Activated CD8-positive, alpha-beta T cell treated with anti-CD3 and anti-CD28 coated beads, Interleukin-2, amount 10 ng/mL, durations not matched to agents 7 days and 5 days (primary cell): ENCODE measurements around the gene PAXIP1. TPM values are rescaled to one million over a fixed set of nuclear protein-coding genes. Genes with fewer than 3 reads are reported as not detected.

Experiments used
- ATAC-seq: fragments of 150-1000 bp; cut with Tn5 transposase; one replicate; pipeline ENCODE4 v1.10.0; 2021; ENCODE audit warnings: moderate library complexity
- CTCF ChIA-PET: fragments of 350-600 bp; sonication (Branson Sonifier 250); formaldehyde crosslinking; loops from one replicate; lab custom pipeline; 2021; ENCODE audit warnings: antibody characterized with exemption; lab: Charles Lee
- POLR2A ChIA-PET: fragments of 350-600 bp; sonication (Branson Sonifier 250); formaldehyde crosslinking; loops from one replicate; lab custom pipeline; 2021; ENCODE audit warnings: antibody characterized with exemption; lab: Charles Lee
- DNase-seq: peaks from one replicate; pipeline ENCODE4 v3.0.0-alpha.2; 2020
- H3K27ac Mint-ChIP-seq: one replicate; pipeline ENCODE4 v1.8.0; 2021; ENCODE audit warnings: mild to moderate bottlenecking, mixed read lengths
- H3K27me3 Mint-ChIP-seq: one replicate; pipeline ENCODE4 v1.8.0; 2021; ENCODE audit warnings: low read depth, mixed read lengths
- H3K36me3 Mint-ChIP-seq: one replicate; pipeline ENCODE4 v1.8.0; 2021; ENCODE audit warnings: low read depth, mixed read lengths
- H3K4me1 Mint-ChIP-seq: one replicate; pipeline ENCODE4 v1.8.0; 2021; ENCODE audit warnings: low read depth, mixed read lengths
- H3K4me3 Mint-ChIP-seq: one replicate; pipeline ENCODE4 v1.8.0; 2021; ENCODE audit warnings: mild to moderate bottlenecking, mixed read lengths
- H3K9me3 Mint-ChIP-seq: one replicate; pipeline ENCODE4 v1.8.0; 2022; ENCODE audit warnings: mixed read lengths; ENCODE audit not compliant: insufficient read depth
- total RNA-seq, 2 experiments: library from RNA; stranded (reverse); gene quantifications; one replicate each; pipeline ENCODE4 v1.2.3, GENCODE V29; 2021

Gene PAXIP1
- total RNA-seq, 2 experiments from 2014 or later, result 33.2 to 34.5 TPM

DNA sequence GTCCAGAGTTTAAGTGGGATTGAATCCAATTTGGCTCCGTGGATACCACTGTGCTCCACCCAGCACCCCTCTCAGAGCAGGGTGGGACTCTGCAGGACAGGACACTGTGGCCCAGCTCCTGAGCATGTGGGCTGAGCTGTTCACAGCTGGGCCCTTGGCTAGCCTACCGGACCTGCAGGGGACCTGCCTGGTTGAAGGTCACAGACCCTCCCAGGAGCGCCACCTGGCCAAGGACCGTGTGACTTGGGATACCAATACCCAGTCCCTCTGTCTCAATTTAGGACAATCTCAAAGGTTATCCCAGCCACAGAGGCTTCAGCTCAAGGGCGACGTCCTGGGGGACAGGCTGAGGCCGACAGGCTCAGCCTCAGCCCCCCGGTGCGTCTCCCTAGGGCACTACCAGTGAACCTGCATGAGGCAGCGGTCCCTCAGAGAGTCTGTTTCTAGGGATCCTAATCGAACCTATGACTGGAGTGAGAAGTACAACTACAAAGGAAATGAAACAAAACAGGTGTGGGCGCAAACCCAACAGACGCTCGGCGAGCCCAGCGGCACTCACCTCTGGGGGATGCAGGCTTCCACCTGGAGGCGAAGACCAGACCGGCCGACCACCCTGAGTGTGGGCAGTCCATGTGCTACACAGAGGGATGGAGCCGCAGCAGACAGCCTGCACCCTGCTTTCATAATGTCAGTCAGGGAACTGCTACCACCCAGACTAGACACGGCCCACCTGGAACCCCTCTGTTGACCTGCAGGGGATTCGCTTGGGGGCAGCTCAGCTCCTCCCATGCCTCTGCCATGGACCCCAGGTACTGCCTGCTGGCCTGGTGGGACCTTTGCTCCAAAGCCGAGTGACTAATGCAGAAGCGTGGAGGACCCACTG is 103.7 kb downstream of the PAXIP1 start:
- DNase-seq (no peak), ATAC-seq (no peak)
- Mint-ChIP-seq H3K27ac (no peak overlapping the region), H3K9me3 (no peaks in the 10 kb centered on the region), H3K4me1 (no peaks in the 10 kb centered on the region), H3K27me3 (no peaks in the 10 kb centered on the region), H3K36me3 (no peaks in the 10 kb centered on the region), H3K4me3 (no peak overlapping the region)
- CTCF ChIA-PET, result no interaction called here
- POLR2A ChIA-PET, result no interaction called here

DNA sequence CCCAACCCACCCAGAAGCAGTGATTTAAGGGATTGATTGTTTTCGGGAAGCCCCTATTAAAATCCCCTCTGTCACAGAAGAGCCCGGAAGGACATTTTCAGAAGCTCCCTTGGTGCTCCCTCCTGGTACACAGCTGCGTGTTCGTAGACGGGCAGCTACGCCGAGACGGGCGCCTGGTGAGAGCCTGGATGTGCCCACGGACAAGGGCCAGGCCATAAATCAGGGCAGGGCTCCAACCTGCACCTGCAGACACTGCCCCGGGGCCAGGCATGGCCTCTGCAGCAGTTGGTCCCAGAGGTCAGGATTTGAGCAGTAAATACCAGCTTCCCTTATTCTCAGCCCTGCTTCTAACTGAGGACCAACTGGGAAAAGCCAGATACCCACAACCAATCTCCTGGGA is 106.8 kb downstream of the PAXIP1 start:
- no peaks in the 10 kb centered on the region for H3K27me3 Mint-ChIP-seq
- CTCF ChIA-PET, result interaction anchor here (1.0 kb wide), 1 partner anchor 31 kb away, joined by 3 read pairs; no protein-coding TSS in a partner anchor
- POLR2A ChIA-PET, result no interaction called here
- H3K4me3 Mint-ChIP-seq, result no peak overlapping the region
- no peak overlapping the region for H3K27ac Mint-ChIP-seq
- ATAC-seq, result no peak
- no peaks in the 10 kb centered on the region for H3K36me3 Mint-ChIP-seq
- no peaks in the 10 kb centered on the region for H3K4me1 Mint-ChIP-seq
- no peaks in the 10 kb centered on the region for H3K9me3 Mint-ChIP-seq
- no peak for DNase-seq

Other genes starting within 250 kb of the PAXIP1 start
- not detected for gene HTR5A, start 67.2 kb upstream of the PAXIP1 start, total RNA-seq